Caco-2 (cell line): ENCODE data around the gene ZNF511. TPM values are rescaled to one million over a fixed set of nuclear protein-coding genes. Genes with fewer than 3 reads are reported as not detected.
"Not testable (repeated sequence)": the region's sequence is repeated elsewhere in the genome, so short reads cannot be mapped to it uniquely, and the experiment has no call there.

Source experiments
- BruUV-seq: library from RNA; stranded (reverse); fragments of 400-500 nt; replicated peaks from 2 replicates; lab custom pipeline; 2021; lab: Mats Ljungman, UMichigan
- CTCF ChIA-PET: fragments of 300-600 bp; sonication (Branson Sonifier 250); formaldehyde crosslinking; loops from one replicate; lab custom pipeline; 2022; ENCODE audit warnings: antibody characterized with exemption; lab: Charles Lee
- POLR2A ChIA-PET: fragments of 300-600 bp; sonication (Branson Sonifier 250); formaldehyde crosslinking; loops from one replicate; lab custom pipeline; 2022; ENCODE audit warnings: antibody characterized with exemption; lab: Charles Lee
- DNase-seq, 2 experiments: peaks; one replicate each; pipeline versions ENCODE4 v3.0.0 to v3.0.0-alpha.2; 2020 to 2022
- H3K27me3 ChIP-seq: replicated peaks from 2 replicates; pipeline ENCODE4 v1.6.0; 2011; ENCODE audit warnings: low read length; ENCODE audit not compliant: control insufficient read depth, insufficient read depth
- H3K36me3 ChIP-seq: 2 replicates; pipeline ENCODE4 v1.5.1; 2011; ENCODE audit warnings: low read length; ENCODE audit not compliant: control insufficient read depth, insufficient read depth
- H3K4me1 ChIP-seq: fragments of 250-450 bp; sonication (Bioruptor Pico); 2 replicates; pipeline ENCODE4 v1.5.1; 2020; ENCODE audit warnings: mild to moderate bottlenecking
- H3K4me3 ChIP-seq: 2 replicates; pipeline ENCODE4 v1.5.1; 2011; ENCODE audit warnings: low read depth, mild to moderate bottlenecking, control low read depth, low read length
- H3K9me3 ChIP-seq: fragments of 250-450 bp; sonication (Bioruptor Pico); 2 replicates; pipeline ENCODE4 v1.5.1; 2020; ENCODE audit warnings: mild to moderate bottlenecking, moderate library complexity
- H3K27ac Mint-ChIP-seq: one replicate; pipeline ENCODE4 v1.8.0; 2022; ENCODE audit warnings: mixed read lengths; ENCODE audit not compliant: unreplicated experiment
- H3K27me3 Mint-ChIP-seq: one replicate; pipeline ENCODE4 v1.8.0; 2022; ENCODE audit warnings: mixed read lengths; ENCODE audit not compliant: insufficient read depth, unreplicated experiment
- H3K36me3 Mint-ChIP-seq: one replicate; pipeline ENCODE4 v1.8.0; 2022; ENCODE audit warnings: mild to moderate bottlenecking, mixed read lengths; ENCODE audit not compliant: insufficient read depth, unreplicated experiment
- H3K4me1 Mint-ChIP-seq: one replicate; pipeline ENCODE4 v1.8.0; 2022; ENCODE audit warnings: low read depth, mixed read lengths; ENCODE audit not compliant: unreplicated experiment
- H3K4me3 Mint-ChIP-seq: one replicate; pipeline ENCODE4 v1.8.0; 2022; ENCODE audit warnings: mild to moderate bottlenecking, moderate library complexity, mixed read lengths; ENCODE audit not compliant: unreplicated experiment
- H3K9me3 Mint-ChIP-seq: one replicate; pipeline ENCODE4 v1.8.0; 2022; ENCODE audit warnings: mixed read lengths; ENCODE audit not compliant: unreplicated experiment
- CTCF ChIP-seq, 2 experiments: fragments of 200-600 bp in 1 of 2; IDR thresholded peaks; 1 replicate in 1 of 2; 2 replicates in 1 of 2; pipeline versions ENCODE4 v1.5.1 to v1.8.0; 2011 to 2022; ENCODE audit warnings: antibody characterized with exemption in 1 of 2, control low read depth in 1 of 2, inconsistent platforms in 1 of 2, low read depth in 1 of 2, low read length in 1 of 2, mild to moderate bottlenecking in 1 of 2, moderate library complexity in 1 of 2; ENCODE audit not compliant: insufficient read depth in 1 of 2, severe bottlenecking in 1 of 2, unreplicated experiment in 1 of 2
- intact Hi-C: fragments of 100-400 bp; cut with micrococcal nuclease; formaldehyde crosslinking; loops from one replicate; pipeline ENCODE4 v1.10.0; 2022; ENCODE audit not compliant: unreplicated experiment
- total RNA-seq: library from RNA; stranded (reverse); gene quantifications from 2 replicates; pipeline ENCODE4 v1.2.3, GENCODE V29; 2022

Gene ZNF511
- total RNA-seq, 1 experiment from 2014 or later: 98.5 TPM

- peaks cover 12% of the 10 kb centered on the region for H3K9me3 Mint-ChIP-seq
Measured at GRCh38 chr10:133316266-133316665, 7.6 kb downstream of the ZNF511 start.

GRCh38 chr10:133316732-133317131 lies 8.0 kb downstream of the ZNF511 start:
- CTCF ChIA-PET: no interaction called here
- Mint-ChIP-seq H3K36me3 (peaks cover 13% of the 10 kb centered on the region), H3K9me3 (peaks cover 12% of the 10 kb centered on the region), H3K27ac (no peak overlapping the region), H3K4me3 (no peak overlapping the region), H3K4me1 (peaks cover 7% of the 10 kb centered on the region), H3K27me3 (peaks cover 3% of the 10 kb centered on the region)
- H3K9me3 ChIP-seq: peaks cover 10% of the 10 kb centered on the region
- no peak for DNase-seq
- H3K4me1 ChIP-seq: peaks cover 7% of the 10 kb centered on the region
- H3K27me3 ChIP-seq: no peaks in the 10 kb centered on the region
- intact Hi-C loops: no loop called here
- POLR2A ChIA-PET: no interaction called here
- TF ChIP-seq CTCF (IDR thresholded peaks at IDR 0.05; ENCODE audit: insufficient read depth in 1 of 2, low read depth in 1 of 2, low read length in 1 of 2, severe bottlenecking in 1 of 2, unreplicated experiment in 1 of 2): no peak
- no peak overlapping the region for H3K4me3 ChIP-seq
- no peaks in the 10 kb centered on the region; the same call in 1 of the 2 replicates for H3K36me3 ChIP-seq
- no TSS peak for BruUV-seq

More at GRCh38 chr10:133316266-133316665, 7.6 kb downstream of the ZNF511 start:
- H3K4me1 ChIP-seq: peaks cover 7% of the 10 kb centered on the region
- peaks cover 7% of the 10 kb centered on the region for H3K4me1 Mint-ChIP-seq
- DNase-seq: peak in 1 of 2 experiments; percentile 37
- intact Hi-C loops: no loop called here
- TF ChIP-seq CTCF (IDR thresholded peaks at IDR 0.05; ENCODE audit: insufficient read depth in 1 of 2, low read depth in 1 of 2, low read length in 1 of 2, severe bottlenecking in 1 of 2, unreplicated experiment in 1 of 2): no peak
- H3K27ac Mint-ChIP-seq: no peak overlapping the region
- H3K27me3 Mint-ChIP-seq: peaks cover 3% of the 10 kb centered on the region
- H3K36me3 Mint-ChIP-seq: peaks cover 18% of the 10 kb centered on the region
- H3K4me3 Mint-ChIP-seq: no peak overlapping the region
- no peak overlapping the region for H3K4me3 ChIP-seq
- ChIA-PET CTCF (no interaction called here), POLR2A (interaction anchor here (1.2 kb wide), 1 partner anchor 42 kb away, joined by 3 read pairs; the partner anchor contains the start of gene FUOM)
- no TSS peak for BruUV-seq
- H3K36me3 ChIP-seq: no peaks in the 10 kb centered on the region; the same call in 1 of the 2 replicates
- H3K27me3 ChIP-seq: no peaks in the 10 kb centered on the region
- peaks cover 10% of the 10 kb centered on the region for H3K9me3 ChIP-seq

- Mint-ChIP-seq H3K4me1 (peaks cover 7% of the 10 kb centered on the region), H3K27ac (no peak overlapping the region), H3K9me3 (peaks cover 12% of the 10 kb centered on the region), H3K36me3 (peaks cover 13% of the 10 kb centered on the region), H3K27me3 (peaks cover 3% of the 10 kb centered on the region), H3K4me3 (peak overlapping the region; percentile 59)
- TF ChIP-seq CTCF (IDR thresholded peaks at IDR 0.05; ENCODE audit: insufficient read depth in 1 of 2, low read depth in 1 of 2, low read length in 1 of 2, severe bottlenecking in 1 of 2, unreplicated experiment in 1 of 2): peak; percentile 75 to 82
- CTCF ChIA-PET: interaction anchor here (0.5 kb wide), 1 partner anchor 11 kb away, joined by 3 read pairs; no protein-coding TSS in a partner anchor
- no TSS peak for BruUV-seq
- peak overlapping the region; percentile 41 for H3K4me3 ChIP-seq
- peaks cover 7% of the 10 kb centered on the region for H3K4me1 ChIP-seq
- H3K9me3 ChIP-seq: peaks cover 13% of the 10 kb centered on the region
- H3K36me3 ChIP-seq: no peaks in the 10 kb centered on the region
- POLR2A ChIA-PET: interaction anchor here (0.5 to 0.6 kb wide), 2 partner anchors 29 to 942 kb away, joined by 3 read pairs; no protein-coding TSS in a partner anchor
- H3K27me3 ChIP-seq: no peaks in the 10 kb centered on the region
- intact Hi-C loops: no loop called here
- peak; percentile 71 to 83 for DNase-seq
Measured at GRCh38 chr10:133318494-133319127, 9.9 kb downstream of the ZNF511 start.

- H3K27me3 ChIP-seq, H3K4me3 Mint-ChIP-seq, intact Hi-C loops, DNase-seq, H3K27me3 Mint-ChIP-seq, H3K36me3 Mint-ChIP-seq, H3K4me3 ChIP-seq, H3K27ac Mint-ChIP-seq, BruUV-seq, H3K36me3 ChIP-seq, H3K4me1 Mint-ChIP-seq, POLR2A ChIA-PET: not testable (repeated sequence)
- peaks cover 13% of the 10 kb centered on the region for H3K9me3 ChIP-seq
- peaks cover 14% of the 10 kb centered on the region for H3K4me1 ChIP-seq
- CTCF ChIA-PET: interaction anchor here (0.7 kb wide), 1 partner anchor 130 kb away, joined by 3 read pairs; no protein-coding TSS in a partner anchor
- peaks cover 12% of the 10 kb centered on the region for H3K9me3 Mint-ChIP-seq
Measured at GRCh38 chr10:133320852-133321422, 12.2 kb downstream of the ZNF511 start.
